Right atrium auricular region (tissue), 2 donors: ENCODE results near the gene METTL15. TPM values are rescaled to one million over a fixed set of nuclear protein-coding genes. Genes with fewer than 3 reads are reported as not detected.

Experiments
- DNase-seq: peaks from one replicate; pipeline ENCODE4 v3.0.0-alpha.2; 2019; ENCODE audit warnings: low spot score
- H3K27ac ChIP-seq, 2 donors: fragments of 200-600 bp; sonication (generic); 1 replicate in 1 of 2; 2 replicates in 1 of 2; pipeline ENCODE4 v1.5.1; 2016 to 2019
- H3K27me3 ChIP-seq, 2 donors: fragments of 200-600 bp; sonication (generic); one replicate each; pipeline versions ENCODE4 v1.5.1 to v1.6.0; 2017 to 2019
- H3K36me3 ChIP-seq: fragments of 200-600 bp; sonication (generic); one replicate; pipeline ENCODE4 v1.5.1; 2016
- H3K4me1 ChIP-seq, 2 donors: fragments of 200-600 bp; sonication (generic); one replicate each; pipeline versions ENCODE4 v1.5.1 to v1.6.0; 2017 to 2019
- H3K4me3 ChIP-seq, 2 donors: fragments of 200-600 bp; sonication (generic); 1 replicate in 1 of 2; 2 replicates in 1 of 2; pipeline ENCODE4 v1.5.1; 2017 to 2019; ENCODE audit warnings: mild to moderate bottlenecking in 1 of 2, moderate library complexity in 1 of 2
- H3K9me3 ChIP-seq, 2 donors: fragments of 200-600 bp; sonication (generic); one replicate each; pipeline ENCODE4 v1.5.1; 2019
- CTCF ChIP-seq, 2 donors: fragments of 200-600 bp; sonication (generic); IDR thresholded peaks; one replicate each; pipeline ENCODE4 v1.5.1; 2019; ENCODE audit warnings: antibody characterized with exemption in 2 of 2
- total RNA-seq, 2 donors: library from RNA; depleted of rRNA; stranded (reverse); fragments of >200 nt; gene quantifications; one replicate each; pipeline ENCODE4 v1.1.0, GENCODE V29; 2016

METTL15 gene
- total RNA-seq, 2 donors from 2014 or later = 5.3 to 9.5 TPM

DNA sequence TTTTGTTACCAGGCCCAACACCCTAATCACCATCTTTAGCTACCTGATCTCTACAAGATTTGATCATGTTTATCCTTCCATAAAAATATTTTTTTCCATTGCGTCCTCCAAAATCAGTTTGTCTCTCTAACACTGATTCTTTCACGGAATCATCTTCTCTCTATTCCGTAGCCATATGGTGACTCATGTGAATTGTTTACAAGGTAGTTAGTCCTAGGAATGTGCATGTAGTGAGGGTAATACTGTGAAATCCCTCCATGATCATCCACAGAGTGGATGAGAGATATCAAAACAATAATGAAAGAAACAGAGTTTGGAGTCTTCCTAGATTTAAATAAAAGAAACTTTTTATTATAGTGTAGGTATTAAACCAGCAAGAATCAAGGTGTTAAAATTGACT lies 230.2 kb downstream of the METTL15 start:
- no peak overlapping the region for H3K27ac ChIP-seq
- H3K9me3 ChIP-seq = peaks cover 6 to 18% of the 10 kb centered on the region in 2 donors
- no peaks in the 10 kb centered on the region for H3K4me1 ChIP-seq
- H3K36me3 ChIP-seq = no peaks in the 10 kb centered on the region
- no peak for TF ChIP-seq CTCF (IDR thresholded peaks at IDR 0.05)
- no peak for DNase-seq
- no peaks in the 10 kb centered on the region for H3K27me3 ChIP-seq
- H3K4me3 ChIP-seq = no peak overlapping the region

- Histone ChIP-seq H3K4me1 (no peaks in the 10 kb centered on the region), H3K9me3 (peaks cover 6 to 18% of the 10 kb centered on the region in 2 donors), H3K27ac (no peak overlapping the region), H3K27me3 (no peaks in the 10 kb centered on the region), H3K4me3 (no peak overlapping the region), H3K36me3 (no peaks in the 10 kb centered on the region)
- DNase-seq = no peak
- no peak for TF ChIP-seq CTCF (IDR thresholded peaks at IDR 0.05)
Measured at GRCh38 chr11:28339488-28339887, 231.3 kb downstream of the METTL15 start.

DNA sequence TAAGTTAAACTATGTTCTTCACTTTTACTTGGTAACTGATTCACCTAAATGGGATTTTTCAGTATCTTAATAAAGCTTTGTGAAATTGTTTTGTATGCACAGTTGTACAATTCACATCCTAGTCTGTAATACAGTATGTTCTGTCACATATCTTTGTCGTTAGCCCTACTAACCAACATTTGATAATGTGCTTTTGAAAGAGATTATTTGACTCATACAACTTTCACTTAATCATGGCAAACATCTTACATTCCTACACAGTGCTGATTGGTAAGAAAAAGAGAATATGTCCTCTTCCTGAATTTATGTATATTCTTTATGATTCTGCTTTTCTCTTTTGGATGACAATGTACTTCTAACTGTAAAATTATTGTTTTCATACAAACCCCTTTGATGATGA lies 234.5 kb downstream of the METTL15 start:
- TF ChIP-seq CTCF (IDR thresholded peaks at IDR 0.05) = no peak
- DNase-seq = no peak
- Histone ChIP-seq H3K27me3 (no peaks in the 10 kb centered on the region), H3K4me1 (no peaks in the 10 kb centered on the region), H3K27ac (no peak overlapping the region), H3K36me3 (no peaks in the 10 kb centered on the region), H3K9me3 (peaks cover 6 to 18% of the 10 kb centered on the region in 2 donors), H3K4me3 (no peak overlapping the region)

GRCh38 chr11:28343304-28344233 lies 235.4 kb downstream of the METTL15 start:
- TF ChIP-seq CTCF (IDR thresholded peaks at IDR 0.05) = no peak
- Histone ChIP-seq H3K4me3 (no peak overlapping the region), H3K27ac (no peak overlapping the region), H3K9me3 (peaks cover 4 to 18% of the 10 kb centered on the region in 2 donors), H3K4me1 (no peaks in the 10 kb centered on the region), H3K36me3 (no peaks in the 10 kb centered on the region), H3K27me3 (no peaks in the 10 kb centered on the region)
- DNase-seq = no peak

GRCh38 chr11:28346209-28346608 lies 238.0 kb downstream of the METTL15 start:
- Histone ChIP-seq H3K27me3 (no peaks in the 10 kb centered on the region), H3K4me1 (no peaks in the 10 kb centered on the region), H3K4me3 (no peak overlapping the region), H3K36me3 (no peaks in the 10 kb centered on the region), H3K9me3 (no peaks in the 10 kb centered on the region), H3K27ac (no peak overlapping the region)
- TF ChIP-seq CTCF (IDR thresholded peaks at IDR 0.05) = no peak
- no peak for DNase-seq
